Measurements from ENCODE around the gene CTSW. TPM values are rescaled to one million over a fixed set of nuclear protein-coding genes. Genes with fewer than 3 reads are reported as not detected.
A peak's percentile ranks its signal among the peaks of the same experiment; 100 is the strongest.
"Not testable (repeated sequence)": the region's sequence is repeated elsewhere in the genome, so short reads cannot be mapped to it uniquely, and the experiment has no call there.

CTSW gene, protein sequence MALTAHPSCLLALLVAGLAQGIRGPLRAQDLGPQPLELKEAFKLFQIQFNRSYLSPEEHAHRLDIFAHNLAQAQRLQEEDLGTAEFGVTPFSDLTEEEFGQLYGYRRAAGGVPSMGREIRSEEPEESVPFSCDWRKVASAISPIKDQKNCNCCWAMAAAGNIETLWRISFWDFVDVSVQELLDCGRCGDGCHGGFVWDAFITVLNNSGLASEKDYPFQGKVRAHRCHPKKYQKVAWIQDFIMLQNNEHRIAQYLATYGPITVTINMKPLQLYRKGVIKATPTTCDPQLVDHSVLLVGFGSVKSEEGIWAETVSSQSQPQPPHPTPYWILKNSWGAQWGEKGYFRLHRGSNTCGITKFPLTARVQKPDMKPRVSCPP
- 5.4 and 8.9 TPM in 2 replicates for total RNA-seq (2014; rRNA removed; shearing (Covaris generic))

DNA sequence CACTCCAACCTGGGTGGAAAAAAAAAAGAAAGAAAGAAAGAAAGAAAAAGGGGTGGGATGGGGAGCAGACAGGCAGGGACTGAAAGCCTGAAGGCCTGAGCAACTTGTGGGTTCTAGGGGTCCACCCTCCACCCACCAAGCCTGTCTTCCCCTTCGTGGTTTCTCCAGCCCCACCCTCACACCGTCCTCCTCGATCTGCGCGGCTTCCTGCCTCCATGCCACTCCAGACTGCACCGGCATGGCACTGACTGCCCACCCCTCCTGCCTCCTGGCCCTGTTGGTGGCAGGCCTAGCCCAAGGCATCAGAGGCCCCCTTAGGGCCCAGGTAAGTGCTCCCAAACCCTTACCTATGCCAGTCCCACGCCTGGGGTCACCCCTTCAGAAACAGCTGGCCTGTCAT lies at the start of gene CTSW:
TSS of gene CTSW (plus strand) at position 221 of the 400 bp plus-strand sequence. CDS start at position 239, 18 bp downstream.
- DNase-seq (ENCODE audit: low read depth) = no peak

DNA sequence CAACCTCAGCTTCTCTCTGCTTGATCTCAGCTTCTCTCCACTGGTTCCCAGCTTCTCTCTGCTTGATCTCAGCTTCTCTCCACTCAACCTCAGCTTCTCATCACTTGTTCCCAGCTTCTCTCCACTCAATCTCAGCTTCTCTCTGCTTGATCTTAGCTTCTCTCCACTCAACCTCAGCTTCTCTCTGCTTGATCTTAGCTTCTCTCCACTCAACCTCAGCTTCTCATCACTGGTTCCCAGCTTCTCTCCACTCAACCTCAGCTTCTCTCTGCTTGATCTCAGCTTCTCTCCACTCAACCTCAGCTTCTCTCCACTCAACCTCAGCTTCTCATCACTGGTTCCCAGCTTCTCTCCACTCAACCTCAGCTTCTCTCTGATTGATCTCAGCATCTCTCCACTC lies 47.4 kb upstream of the CTSW start:
- not testable (repeated sequence) for DNase-seq (ENCODE audit: low read depth)

DNA sequence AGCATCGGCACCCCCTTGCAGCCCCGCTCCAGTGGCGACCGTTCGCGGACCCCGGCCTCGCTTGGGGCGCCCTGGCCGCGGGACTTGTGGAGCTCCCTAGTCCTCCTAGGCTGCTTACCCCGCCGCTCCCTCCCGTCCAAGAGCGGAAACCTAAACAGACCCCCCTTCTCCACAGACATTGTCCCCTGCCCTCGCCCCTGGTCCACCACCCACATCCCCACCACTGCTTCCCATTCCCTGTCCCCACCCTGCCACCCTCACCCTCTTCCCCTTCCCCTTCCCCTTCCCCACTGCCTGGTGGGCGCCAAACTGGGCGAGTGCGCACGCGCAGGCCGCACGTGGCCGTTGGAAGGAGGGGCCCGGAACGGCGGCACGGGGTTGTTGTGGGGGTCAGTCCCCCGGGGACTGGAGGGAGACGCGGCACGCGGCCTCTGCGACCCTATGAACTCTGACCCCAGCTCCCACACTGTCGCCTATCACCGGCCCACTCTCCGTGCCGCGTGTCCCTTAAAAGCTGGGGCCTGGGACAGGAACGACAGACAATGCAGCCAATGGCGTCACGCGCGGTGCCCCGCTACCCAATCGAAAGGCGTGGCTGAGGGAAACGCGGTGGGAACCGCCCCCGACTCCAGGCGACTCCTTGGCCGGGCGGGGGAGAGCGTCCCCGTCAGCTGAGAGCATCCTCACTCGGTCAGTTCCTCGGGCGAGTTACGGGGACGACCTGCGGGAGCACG lies 46.2 kb upstream of the CTSW start, which contains the start of gene SNX32:
TSS of gene SNX32 (plus strand) at position 667 of the 734 bp plus-strand sequence. CDS start 103 bp downstream, outside the sequence.
- DNase-seq (ENCODE audit: low read depth) = peak; percentile 92

- DNase-seq (ENCODE audit: low read depth) = no peak
Observed at GRCh38 chr11:65834202-65834601, 45.4 kb upstream of the CTSW start.

DNA sequence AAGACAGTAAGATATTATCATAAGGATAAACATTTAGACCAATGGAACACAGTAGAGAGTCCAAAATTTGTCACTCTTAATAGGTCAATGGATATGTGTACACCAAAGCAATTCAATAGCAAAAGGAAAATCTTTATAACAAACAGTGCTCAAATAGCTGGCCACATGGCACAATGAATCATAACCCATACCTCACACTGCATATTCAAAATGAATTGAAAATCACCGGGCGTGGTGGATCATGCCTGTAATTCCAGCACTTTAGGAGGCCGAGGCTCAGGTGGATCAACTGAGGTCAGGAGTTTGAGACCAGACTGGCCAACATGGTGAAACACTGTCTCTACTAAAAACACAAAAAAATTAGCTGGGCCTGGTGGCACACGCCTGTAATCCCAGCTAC lies 37.5 kb upstream of the CTSW start:
- DNase-seq (ENCODE audit: low read depth) = no peak

DNA sequence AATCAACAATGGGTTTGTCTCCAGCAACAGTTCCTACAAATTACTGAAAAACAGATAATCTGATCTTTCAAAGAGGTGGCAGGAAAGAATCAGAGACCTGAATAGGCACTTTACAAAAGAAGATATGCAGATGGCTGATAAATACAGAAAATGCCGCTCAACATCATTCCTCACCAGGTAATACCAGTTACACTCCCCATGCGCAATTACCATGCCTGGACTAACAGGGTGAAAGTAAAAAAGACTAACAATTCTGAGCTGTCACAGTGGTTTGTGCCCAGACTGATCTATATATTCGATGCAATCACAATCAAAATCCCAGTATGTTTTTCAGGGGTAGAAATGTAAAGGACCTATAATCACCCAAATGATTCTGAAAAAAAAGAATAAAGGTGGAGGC lies 35.8 kb upstream of the CTSW start:
- DNase-seq (ENCODE audit: low read depth) = no peak

GRCh38 chr11:65844231-65844872 lies 35.3 kb upstream of the CTSW start:
- no peak for DNase-seq (ENCODE audit: low read depth)

DNA sequence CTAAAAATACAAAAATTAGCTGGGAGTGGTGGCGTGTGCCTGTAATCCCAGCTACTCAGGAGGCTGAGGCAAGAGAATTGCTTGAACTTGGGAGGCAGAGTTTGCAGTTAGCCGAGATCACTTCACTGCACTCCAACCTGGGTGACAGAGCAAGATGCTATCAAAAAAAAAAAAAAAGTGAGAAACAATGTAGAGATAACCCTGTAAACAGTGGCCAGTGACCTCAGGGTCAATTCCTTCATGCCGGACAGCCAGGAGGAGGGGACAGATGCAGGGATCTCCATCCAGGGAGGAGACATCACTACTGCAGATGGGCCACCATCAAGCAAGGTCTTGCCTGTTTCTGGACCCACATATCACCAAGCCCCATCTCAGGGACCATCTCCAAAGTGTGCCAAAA lies 31.9 kb upstream of the CTSW start:
- no peak for DNase-seq (ENCODE audit: low read depth)

DNA sequence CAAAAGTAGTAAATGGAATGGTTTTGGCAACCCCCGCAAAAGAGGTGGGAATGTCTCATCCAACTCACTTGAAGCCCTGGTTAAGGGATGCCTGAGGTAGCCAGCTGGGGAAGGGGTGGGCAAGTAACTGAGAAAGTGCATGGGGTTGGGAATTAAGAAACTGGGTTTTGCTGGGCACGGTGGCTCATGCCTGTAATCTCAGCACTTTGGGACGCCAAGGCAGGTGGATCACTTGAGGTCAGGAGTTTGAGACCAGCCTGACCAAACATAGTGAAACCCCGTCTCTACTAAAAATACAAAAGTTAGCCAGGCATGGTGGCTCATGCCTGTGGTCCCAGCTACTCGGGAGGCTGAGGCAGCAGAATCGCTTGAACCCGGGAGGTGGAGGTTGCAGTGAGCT lies 30.9 kb upstream of the CTSW start:
- DNase-seq (ENCODE audit: low read depth) = not testable (repeated sequence)

DNA sequence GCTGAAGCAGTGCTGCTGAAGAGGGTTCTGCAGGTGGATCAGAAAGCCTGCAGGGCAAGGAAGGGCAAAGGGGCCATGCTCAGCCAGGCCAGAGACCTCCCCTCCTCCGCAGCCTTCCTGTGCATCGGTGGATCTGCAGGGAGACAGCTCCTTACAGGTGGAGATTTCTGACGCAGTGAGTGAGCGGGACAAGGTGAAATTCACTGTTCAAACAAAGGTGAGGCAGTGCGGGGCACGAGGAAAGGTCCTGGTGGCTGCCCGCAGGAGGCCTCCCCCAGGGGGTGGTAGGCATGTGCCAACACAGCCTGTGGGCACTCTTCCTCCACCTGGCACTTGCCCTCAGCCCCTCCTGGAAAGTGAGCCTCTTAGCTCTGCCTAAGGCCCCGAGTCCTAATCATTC lies 30.3 kb upstream of the CTSW start:
- no peak for DNase-seq (ENCODE audit: low read depth)

DNA sequence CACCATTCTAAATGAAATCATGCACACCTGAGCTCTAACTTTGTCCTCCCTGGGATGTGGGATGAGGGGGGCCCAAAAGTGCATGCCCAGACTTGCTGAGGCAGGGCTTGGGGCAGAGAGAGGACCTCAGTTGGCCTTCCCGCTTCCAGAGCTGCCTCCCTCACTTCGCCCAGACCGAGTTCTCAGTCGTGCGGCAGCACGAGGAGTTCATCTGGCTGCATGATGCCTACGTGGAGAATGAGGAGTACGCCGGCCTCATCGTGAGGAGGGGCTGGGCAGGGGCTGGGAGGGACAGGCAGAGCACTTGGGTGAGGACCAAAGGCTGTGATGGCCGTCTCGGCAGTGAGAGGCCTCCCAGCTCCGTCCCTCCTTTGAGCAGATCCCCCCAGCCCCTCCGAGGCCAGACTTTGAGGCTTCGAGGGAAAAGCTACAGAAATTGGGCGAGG lies 29.8 kb upstream of the CTSW start:
- DNase-seq (ENCODE audit: low read depth) = no peak

DNA sequence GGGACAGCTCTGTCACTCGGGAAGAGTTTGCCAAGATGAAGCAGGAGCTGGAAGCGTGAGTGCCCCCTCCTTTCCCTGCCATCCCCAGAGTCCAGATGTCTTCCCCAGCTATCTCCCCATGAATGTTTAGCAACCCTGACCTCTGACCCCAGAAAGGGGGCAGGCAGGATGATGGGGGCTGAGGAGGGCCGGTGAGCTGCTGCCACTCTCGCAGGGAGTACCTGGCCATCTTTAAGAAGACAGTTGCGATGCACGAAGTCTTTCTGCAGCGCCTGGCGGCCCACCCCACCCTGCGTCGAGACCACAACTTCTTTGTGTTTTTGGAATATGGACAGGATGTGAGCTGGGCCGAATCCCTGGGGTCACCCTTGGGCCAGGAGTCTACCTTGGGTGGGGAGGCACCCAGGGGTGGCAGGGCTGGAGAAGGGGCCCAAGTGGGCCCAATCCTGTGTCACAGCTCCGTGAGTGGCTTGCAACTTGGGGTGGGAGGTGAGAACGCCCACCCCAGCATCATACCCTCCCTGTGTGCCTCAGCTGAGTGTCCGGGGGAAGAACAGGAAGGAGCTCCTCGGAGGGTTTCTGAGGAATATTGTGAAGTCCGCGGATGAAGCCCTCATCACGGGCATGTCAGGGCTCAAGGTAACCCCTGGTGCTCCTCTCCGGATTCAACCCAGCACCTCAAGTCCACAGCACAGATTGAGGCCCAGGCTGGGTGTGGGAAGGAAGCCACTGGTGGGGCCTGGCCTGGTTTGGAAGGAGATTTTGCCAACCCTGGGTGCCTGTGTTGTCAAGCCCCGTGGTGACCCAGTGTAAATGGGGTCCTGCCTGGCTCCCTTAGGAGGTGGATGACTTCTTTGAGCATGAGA lies 29.2 kb upstream of the CTSW start:
- DNase-seq (ENCODE audit: low read depth) = peak; percentile 39

DNA sequence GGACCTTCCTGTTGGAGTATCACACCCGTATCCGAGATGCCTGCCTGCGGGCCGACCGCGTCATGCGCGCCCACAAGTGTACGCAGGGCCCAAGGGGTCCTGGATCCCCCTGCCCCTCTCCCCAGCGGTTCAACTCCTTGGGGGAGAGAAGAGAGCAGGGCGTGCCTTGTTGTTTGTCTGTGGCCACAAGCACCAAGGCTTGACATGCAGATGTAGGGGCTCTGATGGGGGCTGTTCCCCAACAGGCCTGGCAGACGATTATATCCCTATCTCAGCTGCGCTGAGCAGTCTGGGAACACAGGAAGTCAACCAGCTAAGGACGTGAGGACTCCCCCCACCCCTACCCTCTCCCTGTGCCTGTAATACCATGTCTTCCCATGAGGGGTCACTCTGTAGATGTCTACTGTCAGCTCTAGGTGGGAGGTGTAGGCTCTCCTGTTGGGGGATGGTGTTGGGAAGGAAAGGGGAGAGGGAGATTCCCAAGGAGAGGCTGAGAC lies 28.5 kb upstream of the CTSW start:
- DNase-seq (ENCODE audit: low read depth) = peak; percentile 52

DNA sequence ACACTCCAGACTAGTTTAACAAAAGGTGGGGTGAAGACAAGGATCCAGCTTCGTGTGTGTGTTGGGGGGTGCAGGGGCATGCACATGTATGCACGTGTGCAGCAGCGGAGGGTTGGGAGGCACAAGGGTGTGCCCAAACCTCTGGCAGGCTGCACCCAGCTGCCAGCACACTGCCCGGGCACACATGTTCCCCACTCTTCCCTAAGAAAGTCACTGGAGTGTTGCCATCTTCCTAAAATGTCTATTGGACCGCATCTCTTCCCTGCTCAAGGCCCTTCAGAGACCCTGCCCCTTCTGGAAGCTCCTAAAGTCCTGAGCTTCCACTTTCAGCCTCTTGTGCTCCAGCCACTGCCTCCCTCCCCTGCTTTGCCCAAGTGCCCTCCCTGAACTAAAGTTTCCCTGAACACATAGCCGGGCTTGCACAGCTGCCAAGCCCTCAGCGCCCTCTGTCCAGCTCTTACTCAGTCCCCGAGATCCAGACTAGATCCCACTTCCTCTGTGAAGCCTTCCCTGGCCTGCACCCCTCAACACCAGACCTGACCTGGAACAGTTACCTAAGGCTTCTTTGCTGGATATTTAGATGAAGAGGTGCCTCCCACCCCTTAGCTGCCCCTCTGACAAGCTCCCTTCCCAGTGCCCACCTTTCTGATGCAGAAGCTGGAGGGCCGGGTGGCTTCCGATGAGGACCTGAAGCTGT lies 27.7 kb upstream of the CTSW start:
- peak; percentile 31 for DNase-seq (ENCODE audit: low read depth)

DNA sequence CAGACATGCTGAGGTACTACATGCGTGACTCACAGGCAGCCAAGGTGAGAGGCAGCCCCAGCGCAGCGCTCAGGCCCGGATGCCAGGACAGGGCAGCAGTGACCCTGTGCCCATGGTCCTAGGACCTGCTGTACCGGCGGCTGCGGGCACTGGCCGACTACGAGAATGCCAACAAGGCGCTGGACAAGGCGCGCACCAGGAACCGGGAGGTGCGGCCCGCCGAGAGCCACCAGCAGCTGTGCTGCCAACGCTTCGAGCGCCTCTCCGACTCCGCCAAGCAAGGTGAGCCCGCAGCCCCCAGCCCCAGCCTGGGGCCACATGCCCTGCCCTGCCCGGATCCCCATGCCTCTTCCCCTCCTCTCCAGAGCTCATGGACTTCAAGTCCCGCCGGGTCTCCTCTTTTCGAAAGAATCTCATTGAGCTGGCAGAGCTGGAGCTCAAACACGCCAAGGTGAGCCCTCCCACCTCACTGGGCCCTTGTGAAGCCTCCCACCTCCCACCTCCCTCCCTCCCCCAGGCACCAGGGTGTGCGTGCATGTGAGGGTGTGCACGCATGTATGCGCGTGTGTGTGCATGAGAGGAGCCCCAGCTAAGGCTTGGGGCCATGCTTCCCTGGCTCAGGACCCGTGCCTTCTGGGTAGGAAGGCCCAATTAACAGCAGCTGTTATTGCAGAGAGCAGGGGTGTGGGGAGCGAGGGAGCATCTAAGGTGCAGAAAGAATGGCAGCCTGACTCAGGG lies 27.0 kb upstream of the CTSW start:
- DNase-seq (ENCODE audit: low read depth) = no peak

DNA sequence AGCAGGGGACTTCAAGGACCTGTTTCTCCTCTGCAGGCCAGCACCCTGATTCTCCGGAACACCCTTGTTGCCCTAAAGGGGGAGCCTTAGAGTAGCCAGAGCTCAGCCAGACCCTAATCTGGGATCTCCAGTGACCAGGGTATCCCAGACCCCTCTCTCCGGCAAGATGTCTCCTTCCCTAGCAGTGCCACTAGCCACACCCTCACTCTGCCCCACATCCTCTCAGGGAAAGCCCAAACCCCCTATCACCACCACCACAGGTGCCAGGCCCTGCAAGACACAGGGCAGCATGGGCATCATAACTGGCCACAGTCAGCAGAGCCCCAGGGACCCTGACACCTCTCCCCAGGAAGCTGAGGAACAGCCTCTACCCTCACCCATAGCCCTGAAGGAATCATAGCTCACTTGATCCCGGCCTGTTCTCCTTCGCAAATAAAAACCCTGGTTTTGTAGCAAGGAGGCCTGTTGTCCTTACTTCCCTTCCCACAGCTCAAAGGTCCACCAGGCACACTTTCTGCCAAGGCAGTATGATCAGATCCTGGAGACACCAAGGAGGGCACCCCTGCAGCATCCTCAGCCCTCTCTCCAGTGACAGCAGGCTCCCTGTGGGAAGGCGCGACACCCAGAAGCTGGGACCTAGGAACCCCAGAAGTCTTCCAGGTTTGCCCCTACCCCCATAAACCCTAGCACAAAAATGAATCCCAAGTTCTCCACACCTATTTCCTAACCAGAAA lies 26.2 kb upstream of the CTSW start:
- DNase-seq (ENCODE audit: low read depth) = no peak

GRCh38 chr11:65854161-65854592 lies 25.5 kb upstream of the CTSW start:
- DNase-seq (ENCODE audit: low read depth) = no peak

GRCh38 chr11:65854852-65855837 lies 24.5 kb upstream of the CTSW start:
- no peak for DNase-seq (ENCODE audit: low read depth)
